Aortic smooth muscle cell (primary cell): ENCODE measurements around the gene GPC1. TPM values are rescaled to one million over a fixed set of nuclear protein-coding genes. Genes with fewer than 3 reads are reported as not detected.

Source experiments
- total RNA-seq: library from RNA; depleted of rRNA; stranded (reverse); fragments of >200 nt; gene quantifications from 2 replicates; pipeline ENCODE4 v1.2.3, GENCODE V29; 2014

Gene GPC1, protein sequence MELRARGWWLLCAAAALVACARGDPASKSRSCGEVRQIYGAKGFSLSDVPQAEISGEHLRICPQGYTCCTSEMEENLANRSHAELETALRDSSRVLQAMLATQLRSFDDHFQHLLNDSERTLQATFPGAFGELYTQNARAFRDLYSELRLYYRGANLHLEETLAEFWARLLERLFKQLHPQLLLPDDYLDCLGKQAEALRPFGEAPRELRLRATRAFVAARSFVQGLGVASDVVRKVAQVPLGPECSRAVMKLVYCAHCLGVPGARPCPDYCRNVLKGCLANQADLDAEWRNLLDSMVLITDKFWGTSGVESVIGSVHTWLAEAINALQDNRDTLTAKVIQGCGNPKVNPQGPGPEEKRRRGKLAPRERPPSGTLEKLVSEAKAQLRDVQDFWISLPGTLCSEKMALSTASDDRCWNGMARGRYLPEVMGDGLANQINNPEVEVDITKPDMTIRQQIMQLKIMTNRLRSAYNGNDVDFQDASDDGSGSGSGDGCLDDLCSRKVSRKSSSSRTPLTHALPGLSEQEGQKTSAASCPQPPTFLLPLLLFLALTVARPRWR
- 71.6 and 107 TPM in 2 replicates for total RNA-seq

DNA sequence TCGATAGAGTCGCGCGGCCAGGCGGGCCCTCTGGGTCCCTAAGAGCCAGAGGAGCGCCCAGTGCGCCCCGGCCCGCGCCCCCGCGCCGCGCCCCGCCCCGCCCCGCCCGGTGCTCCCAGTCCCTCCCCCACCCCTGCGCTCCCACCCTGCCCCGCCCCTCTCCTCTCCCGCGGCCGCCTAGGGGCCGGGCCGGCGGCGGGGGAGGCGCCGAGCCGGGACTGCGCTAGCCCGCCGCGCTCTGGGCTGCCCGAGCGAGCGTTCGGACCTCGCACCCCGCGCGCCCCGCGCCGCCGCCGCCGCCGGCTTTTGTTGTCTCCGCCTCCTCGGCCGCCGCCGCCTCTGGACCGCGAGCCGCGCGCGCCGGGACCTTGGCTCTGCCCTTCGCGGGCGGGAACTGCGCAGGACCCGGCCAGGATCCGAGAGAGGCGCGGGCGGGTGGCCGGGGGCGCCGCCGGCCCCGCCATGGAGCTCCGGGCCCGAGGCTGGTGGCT, at the start of gene GPC1:
Gene GPC1, plus strand, starts transcription at position 207 of the 491 bp plus-strand sequence. Its CDS starts 256 bp downstream, at position 463.

Other genes starting within 250 kb of the GPC1 start
- 5.0 and 5.5 TPM in 2 replicates for gene ANKMY1, start 122.3 kb downstream of the GPC1 start, total RNA-seq
- 3.4 and 3.5 TPM in 2 replicates for gene DUSP28, start 124.7 kb downstream of the GPC1 start, total RNA-seq
- gene RNPEPL1, start 132.8 kb downstream of the GPC1 start, total RNA-seq = 11.1 and 17.8 TPM in 2 replicates
- gene CAPN10, start 151.1 kb downstream of the GPC1 start, total RNA-seq = 19.0 and 22.3 TPM in 2 replicates
- gene GPR35, start 189.8 kb downstream of the GPC1 start, total RNA-seq = 0.19 and 0.26 TPM in 2 replicates
- not detected in 2 replicates for gene AQP12B, start 247.2 kb downstream of the GPC1 start, total RNA-seq